ENCODE data around the gene RDH11.
"Not testable (repeated sequence)": the region's sequence is repeated elsewhere in the genome, so short reads cannot be mapped to it uniquely, and the experiment has no call there.

RDH11 gene

DNA sequence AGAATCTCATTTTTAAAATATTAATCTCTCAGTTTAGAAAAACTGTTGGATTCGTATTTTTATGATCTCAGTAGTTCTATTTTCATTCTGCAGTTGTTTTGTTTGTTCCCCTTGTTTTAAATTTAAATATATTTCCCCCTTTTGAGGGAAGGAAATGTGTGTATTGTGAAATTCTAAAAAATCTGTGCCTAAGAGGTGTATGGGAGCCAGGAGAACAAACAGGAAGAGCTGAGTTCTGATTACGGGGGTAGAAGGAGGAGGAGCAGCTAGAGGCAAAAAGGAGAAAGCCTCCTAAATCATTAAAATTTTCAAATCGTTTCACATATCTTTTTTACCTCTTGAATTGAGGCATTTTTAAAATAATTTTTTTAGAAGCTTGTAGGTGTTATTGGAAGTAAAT, 8.4 kb upstream of the RDH11 start:
- TF ChIP-seq CTCF (IDR thresholded peaks at IDR 0.05; ENCODE audit: insufficient read depth, low read depth, low read length, missing control alignments) = no peak
- DNase-seq (ENCODE audit: low read depth) = no peak
- H3K4me3 ChIP-seq (ENCODE audit: low read length) = no peak overlapping the region

DNA sequence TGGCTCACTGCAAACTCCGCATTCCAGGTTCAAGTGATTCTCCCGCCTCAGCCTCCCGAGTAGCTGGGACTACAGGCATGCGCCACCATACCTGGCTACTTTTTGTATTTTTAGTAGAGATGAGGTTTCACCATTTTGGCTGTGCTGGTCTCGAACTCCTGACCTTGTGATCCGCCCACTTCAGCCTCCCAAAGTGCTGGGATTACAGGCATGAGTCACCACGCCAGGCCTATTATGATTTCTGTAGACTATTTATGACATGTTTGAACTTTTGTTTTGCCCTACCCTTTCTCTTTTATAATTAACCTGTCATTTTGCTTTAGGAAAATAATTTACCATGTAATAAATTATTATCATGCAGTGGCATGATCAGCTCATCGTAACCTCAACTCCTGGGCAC, 5.9 kb upstream of the RDH11 start, which contains the start of gene RDH12:
RDH12 (plus strand) TSS at position 395 of the 400 bp plus-strand sequence. CDS start 20,757 bp downstream, outside the sequence.
- not testable (repeated sequence) for DNase-seq (ENCODE audit: low read depth); H3K4me3 ChIP-seq (ENCODE audit: low read length)

DNA sequence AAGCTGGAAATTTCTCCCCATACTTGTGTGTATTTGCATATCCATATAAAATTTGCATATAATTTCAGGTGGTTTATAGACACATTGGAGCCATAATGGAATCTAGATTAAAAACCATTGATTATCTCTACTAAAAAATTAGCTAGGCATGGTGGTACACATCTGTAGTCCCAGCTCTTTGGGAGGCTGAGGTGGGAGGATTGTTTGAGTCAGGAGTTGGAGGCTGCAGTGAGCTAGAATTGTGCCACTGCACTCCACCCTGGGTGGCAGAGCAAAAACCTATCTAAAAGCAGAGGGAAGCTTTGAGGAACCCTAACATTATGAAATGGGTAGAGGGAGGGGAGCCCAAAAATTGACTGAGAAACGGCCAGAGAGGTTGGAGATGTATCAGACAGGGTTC, 2.6 kb upstream of the RDH11 start:
- no peak for TF ChIP-seq CTCF (IDR thresholded peaks at IDR 0.05; ENCODE audit: insufficient read depth, low read depth, low read length, missing control alignments)
- DNase-seq (ENCODE audit: low read depth) = no peak
- H3K4me3 ChIP-seq (ENCODE audit: low read length) = no peak overlapping the region

DNA sequence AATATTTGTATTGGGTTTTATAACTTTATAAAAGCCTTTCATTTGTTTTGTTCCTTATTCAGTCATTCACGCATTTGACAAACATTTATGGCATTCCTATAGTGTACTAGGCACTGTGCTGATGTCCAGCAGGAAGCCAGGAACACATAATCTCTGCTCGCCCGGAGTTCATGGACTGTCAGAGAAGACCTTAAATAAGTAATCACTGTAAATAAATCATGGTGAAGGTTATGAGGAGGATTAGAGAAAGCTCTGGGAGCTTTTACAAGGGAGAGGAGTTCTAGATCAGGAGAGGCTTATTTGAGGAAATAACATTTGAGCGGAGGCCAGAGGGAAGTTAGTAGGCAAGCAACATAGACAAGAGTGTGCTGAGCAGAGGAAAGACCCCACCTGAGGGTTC, 1.4 kb upstream of the RDH11 start:
- H3K4me3 ChIP-seq (ENCODE audit: low read length) = no peak overlapping the region
- DNase-seq (ENCODE audit: low read depth) = no peak
- TF ChIP-seq CTCF (IDR thresholded peaks at IDR 0.05; ENCODE audit: insufficient read depth, low read depth, low read length, missing control alignments) = no peak

GRCh38 chr14:67694791-67695393, 672 bp downstream of the RDH11 start:
- TF ChIP-seq CTCF (IDR thresholded peaks at IDR 0.05; ENCODE audit: insufficient read depth, low read depth, low read length, missing control alignments) = no peak
- H3K4me3 ChIP-seq (ENCODE audit: low read length) = peak overlapping the region; percentile 98
- peak; percentile 98 for DNase-seq (ENCODE audit: low read depth)

GRCh38 chr14:67690011-67690410, 5.6 kb downstream of the RDH11 start:
- DNase-seq (ENCODE audit: low read depth) = peak; percentile 67
- no peak for TF ChIP-seq CTCF (IDR thresholded peaks at IDR 0.05; ENCODE audit: insufficient read depth, low read depth, low read length, missing control alignments)
- H3K4me3 ChIP-seq (ENCODE audit: low read length) = no peak overlapping the region

DNA sequence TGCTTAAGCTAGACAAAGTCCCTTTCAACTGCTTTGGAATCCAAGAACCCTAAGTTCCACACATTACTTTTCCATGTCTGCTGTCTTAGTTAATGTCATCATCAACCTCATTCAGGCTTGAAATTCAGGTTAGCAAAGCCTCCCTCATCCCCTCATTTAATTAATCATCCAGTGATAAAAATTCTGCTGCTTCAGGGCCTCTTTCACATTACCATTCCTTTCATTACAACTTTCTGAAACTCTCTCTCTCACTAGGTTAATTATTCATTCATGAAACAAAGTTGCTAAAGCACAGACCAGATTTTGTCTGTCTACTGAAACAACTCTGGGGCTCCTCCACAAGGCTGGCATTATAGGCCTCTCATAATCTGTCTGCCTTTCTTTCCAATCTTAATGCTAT, 11.7 kb downstream of the RDH11 start:
- TF ChIP-seq CTCF (IDR thresholded peaks at IDR 0.05; ENCODE audit: insufficient read depth, low read depth, low read length, missing control alignments) = no peak
- no peak overlapping the region for H3K4me3 ChIP-seq (ENCODE audit: low read length)
- DNase-seq (ENCODE audit: low read depth) = no peak

All from epithelial cell of esophagus (primary cell).